ENCODE data around the gene SSH3.

- no peak for TF ChIP-seq CTCF (IDR thresholded peaks at IDR 0.05; ENCODE audit: low read depth, low read length, poor library complexity, severe bottlenecking)
- TF ChIP-seq EZH2phosphoT487 (IDR thresholded peaks at IDR 0.05; ENCODE audit: borderline replicate concordance, low read length) = no peak
These were observed 21.7 kb upstream of the SSH3 start for GRCh38 chr11:67281552-67282150.

Data from DOHH2 (cell line).